ENCODE measurements around the gene VSIR.

The VSIR gene

DNA sequence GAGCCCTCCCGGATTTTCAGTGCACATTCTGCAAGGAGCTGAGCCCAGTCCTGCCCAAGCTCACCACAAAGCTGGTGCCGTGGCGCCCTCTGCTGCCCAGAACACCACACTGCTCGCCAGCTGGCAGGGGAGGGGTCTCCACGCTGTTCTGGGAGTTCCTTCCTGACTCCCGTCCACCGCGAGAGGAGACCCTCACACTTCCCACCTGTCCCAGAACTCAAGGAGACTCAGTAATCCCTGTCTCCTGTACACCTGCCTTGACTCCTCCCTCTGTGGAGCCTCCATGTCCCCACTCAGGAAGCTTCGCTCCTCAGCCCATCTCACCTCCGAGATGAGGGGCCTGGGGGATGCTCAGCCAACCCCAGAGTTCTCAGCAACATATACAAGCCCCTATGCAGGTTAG is 65.0 kb downstream of the VSIR start:
- Histone ChIP-seq H3K27ac (no peak overlapping the region), H3K4me3 (no peak overlapping the region)

DNA sequence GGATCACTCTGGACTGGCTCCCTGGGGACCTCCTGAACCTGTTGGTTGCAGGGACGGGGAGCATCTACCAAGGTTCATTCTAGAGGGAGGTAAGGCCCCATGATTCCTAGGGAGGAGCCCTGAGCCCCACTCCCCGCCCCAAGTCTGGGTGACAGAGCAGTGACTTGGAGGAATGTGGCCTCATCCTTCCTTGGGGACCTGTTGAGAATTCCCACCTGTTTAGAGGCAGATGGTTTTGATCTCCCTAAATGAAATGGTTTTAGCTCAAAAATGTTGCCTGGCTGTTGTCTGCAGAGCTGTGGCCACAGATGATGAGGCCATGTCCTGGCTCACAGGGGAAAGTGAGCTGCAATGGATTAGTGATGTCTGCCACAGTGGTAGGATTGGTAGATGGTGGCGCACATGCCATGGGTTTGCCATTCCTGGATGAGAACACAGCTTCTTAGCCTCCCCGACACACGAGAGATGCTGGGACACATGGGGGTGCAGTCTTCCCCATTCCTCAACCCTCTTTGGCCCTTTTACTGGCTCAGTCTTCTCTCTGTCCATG is 66.0 kb downstream of the VSIR start:
- no peak overlapping the region for H3K27ac ChIP-seq
- H3K4me3 ChIP-seq, result no peak overlapping the region

DNA sequence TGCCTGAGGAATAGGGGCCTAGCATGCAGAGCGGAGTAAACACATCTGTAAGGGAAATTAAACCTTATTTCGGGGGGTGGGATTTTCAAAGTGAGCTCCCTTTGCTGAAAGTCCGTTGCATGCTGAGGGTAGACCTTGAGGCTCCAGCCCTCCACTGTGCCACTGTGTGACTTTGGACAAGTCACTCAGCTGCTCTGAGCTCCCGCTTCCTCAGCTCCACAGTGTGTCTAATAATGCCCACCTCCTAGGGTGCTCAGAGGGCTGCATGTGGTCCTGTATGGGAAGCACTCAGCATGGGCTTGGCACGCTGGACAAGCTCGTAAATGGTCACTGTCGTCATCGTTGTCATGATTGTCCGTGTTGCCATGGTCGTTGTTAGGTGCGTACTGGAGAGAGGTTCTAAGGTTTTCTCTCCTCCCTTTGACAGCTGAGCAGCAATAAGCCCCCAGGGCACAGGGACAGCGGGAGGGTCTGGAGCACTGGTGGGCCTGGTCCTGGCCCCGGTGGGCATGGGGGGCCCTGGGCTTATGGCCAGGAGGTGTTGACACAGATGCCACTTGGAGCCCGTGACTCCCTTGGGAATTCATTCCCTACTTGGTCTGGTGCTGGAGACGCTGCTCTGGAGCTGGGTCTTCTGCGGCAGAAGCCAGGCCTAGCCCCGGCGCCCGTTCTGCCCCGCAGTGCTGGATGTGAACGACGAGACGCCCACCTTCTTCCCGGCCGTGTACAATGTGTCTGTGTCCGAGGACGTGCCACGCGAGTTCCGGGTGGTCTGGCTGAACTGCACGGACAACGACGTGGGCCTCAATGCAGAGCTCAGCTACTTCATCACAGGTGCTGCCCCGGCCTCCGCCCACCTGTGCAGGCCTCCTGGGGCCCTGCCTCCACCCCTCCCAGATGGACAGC is 66.9 kb downstream of the VSIR start:
- H3K27ac ChIP-seq, result no peak overlapping the region
- H3K4me3 ChIP-seq, result no peak overlapping the region

DNA sequence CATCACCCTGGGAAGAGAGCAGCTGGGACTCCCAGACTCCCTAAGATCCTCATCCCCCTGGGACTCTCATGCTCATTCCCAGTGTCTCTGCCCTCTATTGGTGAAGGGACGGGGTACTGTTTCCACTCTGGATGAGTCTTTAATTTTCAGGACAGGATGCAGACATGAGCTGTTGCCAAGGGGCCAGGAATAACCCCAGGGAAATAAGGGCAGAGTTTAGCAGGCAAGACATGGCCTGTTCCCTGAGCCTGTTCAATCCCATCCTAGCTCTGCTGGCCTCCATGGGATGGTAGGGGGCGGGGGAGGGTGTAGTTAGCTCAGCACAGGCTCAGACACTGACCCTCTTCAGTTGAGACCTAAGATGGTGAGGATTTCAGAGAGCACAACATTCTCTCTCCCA is 67.7 kb downstream of the VSIR start:
- no peak overlapping the region for H3K4me3 ChIP-seq

DNA sequence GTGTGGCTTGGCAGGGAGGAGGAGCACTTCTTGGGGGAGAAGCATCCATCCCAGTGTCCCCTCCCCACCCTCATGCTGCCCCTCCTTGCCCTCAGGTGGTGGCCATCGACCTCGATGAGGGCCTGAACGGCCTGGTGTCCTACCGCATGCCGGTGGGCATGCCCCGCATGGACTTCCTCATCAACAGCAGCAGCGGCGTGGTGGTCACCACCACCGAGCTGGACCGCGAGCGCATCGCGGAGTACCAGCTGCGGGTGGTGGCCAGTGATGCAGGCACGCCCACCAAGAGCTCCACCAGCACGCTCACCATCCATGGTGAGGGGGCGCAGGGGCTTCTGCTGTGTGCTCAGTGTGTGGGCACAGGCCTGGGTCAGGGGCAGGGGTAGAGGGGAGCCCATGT is 68.5 kb downstream of the VSIR start:
- Histone ChIP-seq H3K27ac (no peak overlapping the region), H3K4me3 (no peak overlapping the region)

More for the DNA sequence above, 67.7 kb downstream of the VSIR start:
- no peak overlapping the region for H3K27ac ChIP-seq

DNA sequence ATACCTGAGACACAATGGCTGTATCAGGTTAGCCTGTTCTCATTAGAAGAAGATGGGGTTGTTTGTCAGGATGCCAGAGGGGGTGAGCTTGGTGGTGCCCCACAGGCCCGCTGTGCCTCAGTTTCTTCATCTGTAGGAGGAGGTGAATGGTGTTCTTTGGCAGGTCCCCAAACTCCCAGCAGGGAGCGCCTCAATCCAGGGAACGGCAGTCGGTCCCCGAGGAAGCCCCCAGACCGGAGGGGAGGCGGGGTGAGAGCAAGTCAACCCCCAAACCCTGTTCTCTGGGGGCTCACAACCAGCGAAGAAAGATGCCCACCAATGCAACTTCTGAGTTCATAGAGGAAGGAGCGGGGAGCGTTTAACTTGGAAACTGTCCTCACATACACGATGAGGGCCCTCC is 69.7 kb downstream of the VSIR start:
- no peak overlapping the region for H3K27ac ChIP-seq
- no peak overlapping the region for H3K4me3 ChIP-seq

DNA sequence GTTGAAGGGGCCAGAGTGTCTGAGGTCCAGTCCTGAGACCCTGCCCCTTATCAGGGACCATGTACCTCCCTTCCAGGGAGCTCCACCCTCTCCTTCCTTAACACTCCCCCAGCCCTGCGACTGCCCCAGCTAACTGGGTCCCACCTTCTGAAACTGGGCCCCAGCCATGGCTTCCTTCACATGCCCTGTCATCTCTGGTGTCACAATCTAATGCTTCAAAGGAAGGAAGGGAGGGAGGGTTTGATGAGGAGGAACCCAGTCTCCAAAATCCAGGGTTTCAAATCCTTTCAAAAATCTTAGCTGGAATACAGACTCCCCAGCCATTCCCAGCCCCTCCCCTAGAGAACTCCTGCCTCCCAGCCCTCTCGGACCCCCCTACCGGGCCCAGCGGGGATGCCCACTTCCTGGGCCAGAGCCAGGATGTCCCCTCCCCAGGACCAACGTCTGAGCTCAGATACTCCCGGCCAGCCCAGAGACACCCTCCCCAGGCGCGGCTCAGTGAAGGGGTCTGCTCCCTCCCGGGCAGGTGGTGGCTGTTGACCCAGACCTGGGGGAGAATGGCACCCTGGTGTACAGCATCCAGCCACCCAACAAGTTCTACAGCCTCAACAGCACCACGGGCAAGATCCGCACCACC is 71.7 kb downstream of the VSIR start:
- no peak overlapping the region for H3K4me3 ChIP-seq
- no peak overlapping the region for H3K27ac ChIP-seq

DNA sequence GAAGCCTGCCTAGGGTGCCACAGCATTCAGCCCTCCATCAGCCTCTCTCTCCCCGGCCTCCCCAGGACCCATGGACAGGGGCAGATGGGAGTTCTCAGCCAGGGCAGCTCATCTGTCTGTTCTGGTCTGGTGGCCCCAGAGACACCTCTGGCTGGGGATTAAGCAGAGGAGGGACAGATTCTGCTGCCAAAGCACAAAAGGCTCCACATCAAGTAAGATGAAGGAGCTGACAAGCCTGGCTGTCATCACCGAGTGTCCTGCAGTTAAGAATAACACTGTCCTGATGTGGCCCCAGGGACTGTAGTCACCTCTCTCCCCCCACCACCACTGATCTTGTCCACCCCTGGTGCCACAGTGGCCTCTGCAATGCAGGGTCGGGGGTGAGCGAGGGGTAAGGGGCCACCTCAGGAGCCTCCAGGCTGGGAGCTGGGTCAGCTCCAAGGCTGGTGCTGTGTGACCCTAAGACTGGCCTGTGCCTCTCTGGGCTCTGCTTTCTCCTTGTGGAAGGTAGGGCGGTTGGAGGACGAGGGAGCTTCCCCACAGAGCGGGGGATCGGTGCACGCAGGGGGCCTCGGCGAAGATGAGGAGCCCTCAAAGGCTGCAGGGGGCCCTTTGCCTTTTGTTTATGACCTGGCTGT is 72.5 kb downstream of the VSIR start:
- H3K27ac ChIP-seq, result no peak overlapping the region

DNA sequence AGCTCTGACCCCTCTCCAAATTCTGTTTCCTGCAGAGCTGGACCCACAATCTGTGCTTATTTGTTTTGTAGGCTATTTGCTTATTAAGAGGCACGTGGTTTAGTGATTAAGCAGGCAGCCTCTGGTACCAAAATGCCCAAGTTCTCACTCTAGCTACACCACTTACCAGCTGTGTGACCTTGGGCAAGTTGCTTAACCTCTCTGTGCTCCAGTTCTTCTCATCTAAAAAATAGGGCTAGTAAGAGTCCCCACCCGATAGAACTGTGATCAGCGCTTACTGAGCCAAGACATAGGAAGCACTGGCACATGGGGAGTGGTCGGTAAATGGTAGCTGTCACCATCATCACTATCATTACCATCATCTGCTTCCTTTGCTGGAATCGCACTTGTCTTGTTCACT is 74.6 kb downstream of the VSIR start:
- H3K4me3 ChIP-seq, result no peak overlapping the region
- peak overlapping the region in 1 of 21 experiments; percentile 38 for H3K27ac ChIP-seq

More for the DNA sequence above, 72.5 kb downstream of the VSIR start:
- no peak overlapping the region for H3K4me3 ChIP-seq

DNA sequence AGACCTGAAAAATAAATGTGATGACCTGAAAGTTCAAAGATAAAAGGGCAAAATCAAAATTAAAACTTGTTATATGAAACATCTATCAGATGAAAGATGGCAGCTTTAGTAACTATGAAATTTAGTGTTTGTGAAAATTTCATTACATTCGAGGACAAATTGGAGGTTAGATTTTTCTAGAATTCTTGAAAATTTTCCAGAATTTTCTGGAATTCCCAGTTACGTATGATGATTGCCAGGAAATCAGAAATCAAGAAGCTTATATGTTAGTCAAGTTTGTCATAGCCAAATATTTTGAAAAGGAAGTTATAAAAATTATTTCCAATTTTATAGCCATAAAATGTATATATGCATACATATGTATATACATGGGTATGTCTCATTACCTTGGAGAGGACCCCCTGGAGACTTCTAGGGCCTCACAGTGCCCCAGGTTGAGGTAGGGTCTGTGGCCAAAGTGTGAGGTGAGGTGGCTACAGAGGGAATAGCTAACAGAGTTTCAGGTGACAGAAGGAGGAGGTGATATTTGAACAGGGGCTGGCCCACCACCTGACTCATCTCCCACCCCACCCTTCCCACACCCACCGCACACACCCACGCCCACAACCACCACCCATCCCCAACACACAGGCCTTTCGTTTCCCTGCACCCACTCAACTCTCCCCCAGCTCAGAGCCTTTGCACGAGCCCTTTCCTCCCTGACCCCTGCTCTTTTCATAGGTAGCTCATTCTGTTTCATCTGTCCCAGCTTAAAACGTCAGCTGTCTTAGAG is 75.2 kb downstream of the VSIR start:
- Histone ChIP-seq H3K27ac (peak overlapping the region in 1 of 21 experiments; percentile 78), H3K4me3 (no peak overlapping the region)

Data from skin epidermis (tissue), 12 donors.